Uterus (tissue), 4 donors: ENCODE results near the gene UNKL. TPM values are rescaled to one million over a fixed set of nuclear protein-coding genes. Genes with fewer than 3 reads are reported as not detected.

Experiments
- DNase-seq, 2 donors: peaks; one replicate each; pipeline ENCODE4 v3.0.0-alpha.2; 2019 to 2020
- H3K27ac ChIP-seq, 2 donors: fragments of 200-600 bp; sonication (generic); 1 replicate in 1 of 2; 2 replicates in 1 of 2; pipeline ENCODE4 v1.5.1; 2016 to 2018
- H3K27me3 ChIP-seq, 2 donors: fragments of 200-600 bp; sonication (generic); one replicate each; pipeline ENCODE4 v1.5.1; 2018 to 2019; ENCODE audit warnings: control low read depth in 1 of 2
- H3K36me3 ChIP-seq, 2 donors: fragments of 200-600 bp; sonication (generic); one replicate each; pipeline ENCODE4 v1.5.1; 2019; ENCODE audit warnings: control low read depth in 1 of 2
- H3K4me1 ChIP-seq, 2 donors: fragments of 200-600 bp; sonication (generic); one replicate each; pipeline ENCODE4 v1.5.1; 2018 to 2019; ENCODE audit warnings: control low read depth in 1 of 2
- H3K4me3 ChIP-seq, 2 donors: fragments of 200-600 bp; sonication (generic); 1 replicate in 1 of 2; 2 replicates in 1 of 2; pipeline ENCODE4 v1.5.1; 2018 to 2019; ENCODE audit warnings: mild to moderate bottlenecking in 1 of 2
- H3K9me3 ChIP-seq, 2 donors: fragments of 200-600 bp; sonication (generic); one replicate each; pipeline ENCODE4 v1.5.1; 2019; ENCODE audit warnings: control low read depth in 1 of 2
- CTCF ChIP-seq, 4 experiments: fragments of 200-600 bp in 2 of 4; fragments of 450-650 bp in 2 of 4; sonication (generic) in 2 of 4; IDR thresholded peaks; one replicate each; pipeline ENCODE4 v1.5.1; 2016 to 2019; ENCODE audit warnings: antibody characterized with exemption in 4 of 4, mild to moderate bottlenecking in 2 of 4, moderate library complexity in 1 of 4
- POLR2A ChIP-seq, 2 donors: fragments of 450-650 bp; IDR thresholded peaks; one replicate each; pipeline ENCODE4 v1.6.1; 2016; ENCODE audit warnings: antibody characterized with exemption in 2 of 2, mild to moderate bottlenecking in 1 of 2, moderate library complexity in 1 of 2
- intact Hi-C: fragments of 100-400 bp; cut with DNase I; formaldehyde crosslinking; loops from one replicate; pipeline ENCODE4 v1.15.1; 2023; ENCODE audit warnings: low total_unique reads
- total RNA-seq, 4 donors: library from RNA; depleted of rRNA in 3 of 4; stranded (reverse); fragments of >200 nt in 3 of 4; gene quantifications; one replicate each; pipeline versions ENCODE4 v1.1.0 to v1.2.4, GENCODE V29; 2014 to 2023
- donor health status: DM: yes; HTN: yes; CAD: no.

Gene UNKL
- total RNA-seq, 4 donors from 2014 or later = 13.5 to 63.3 (median 27.6) TPM

- intact Hi-C loops = no loop called here
- Histone ChIP-seq H3K27me3 (no peaks in the 10 kb centered on the region), H3K4me3 (no peak overlapping the region), H3K36me3 (no peaks in the 10 kb centered on the region), H3K4me1 (peaks cover 0 to 3% of the 10 kb centered on the region in 2 donors), H3K9me3 (no peaks in the 10 kb centered on the region), H3K27ac (no peak overlapping the region)
- DNase-seq = no peak
- TF ChIP-seq POLR2A (IDR thresholded peaks at IDR 0.05) = no peak
- TF ChIP-seq CTCF (IDR thresholded peaks at IDR 0.05) = no peak
These were observed 12.7 kb downstream of the UNKL start for GRCh38 chr16:1401758-1402154.

DNA sequence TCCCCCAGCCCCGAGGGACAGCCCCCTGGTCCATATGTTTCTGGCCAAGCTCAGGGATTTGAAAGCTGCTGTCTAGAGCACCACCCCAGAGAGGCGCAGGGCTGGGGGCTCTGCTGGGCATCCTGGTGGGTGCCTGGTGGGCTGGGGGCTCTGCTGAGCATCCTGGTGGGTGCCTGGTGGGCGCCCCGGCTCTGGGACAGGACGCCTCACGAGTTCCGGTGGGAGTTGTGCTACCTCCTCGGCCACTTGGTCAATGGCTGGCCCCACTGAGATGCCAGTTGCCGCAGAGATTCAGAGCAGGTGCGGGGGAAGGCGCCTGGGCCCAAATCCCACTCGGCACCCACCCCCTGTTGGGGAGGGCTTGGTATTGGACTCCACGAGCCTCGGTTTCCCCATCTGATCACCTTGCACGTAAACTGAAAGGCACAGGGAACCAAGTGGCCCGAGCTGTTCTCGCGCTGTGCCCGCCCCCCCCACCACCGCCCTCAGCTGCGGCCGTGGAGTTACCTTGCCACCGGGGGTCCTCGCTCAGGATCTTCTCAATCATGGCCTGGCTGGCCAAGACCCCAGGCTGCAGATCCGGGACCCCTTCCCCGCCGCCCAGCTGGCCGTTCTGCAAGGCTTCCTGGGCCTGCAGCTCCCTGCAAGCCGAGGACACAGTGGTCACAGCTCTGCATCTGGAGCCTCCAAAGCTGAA is 13.3 kb downstream of the UNKL start:
- Histone ChIP-seq H3K27ac (no peak overlapping the region), H3K4me1 (peaks cover 0 to 3% of the 10 kb centered on the region in 2 donors), H3K36me3 (no peaks in the 10 kb centered on the region), H3K9me3 (no peaks in the 10 kb centered on the region), H3K27me3 (no peaks in the 10 kb centered on the region), H3K4me3 (no peak overlapping the region)
- TF ChIP-seq POLR2A (IDR thresholded peaks at IDR 0.05) (no peak), CTCF (IDR thresholded peaks at IDR 0.05) (no peak)
- DNase-seq = no peak
- intact Hi-C loops = no loop called here

- H3K36me3 ChIP-seq = no peaks in the 10 kb centered on the region
- no peak overlapping the region for H3K4me3 ChIP-seq
- no peak overlapping the region for H3K27ac ChIP-seq
- H3K9me3 ChIP-seq = no peaks in the 10 kb centered on the region
- DNase-seq = no peak
- no peak for TF ChIP-seq POLR2A (IDR thresholded peaks at IDR 0.05)
- TF ChIP-seq CTCF (IDR thresholded peaks at IDR 0.05) = no peak
- intact Hi-C loops = no loop called here
- no peaks in the 10 kb centered on the region for H3K27me3 ChIP-seq
- peaks cover 0 to 3% of the 10 kb centered on the region in 2 donors for H3K4me1 ChIP-seq
These were observed 15.5 kb downstream of the UNKL start for GRCh38 chr16:1398826-1399581.

DNA sequence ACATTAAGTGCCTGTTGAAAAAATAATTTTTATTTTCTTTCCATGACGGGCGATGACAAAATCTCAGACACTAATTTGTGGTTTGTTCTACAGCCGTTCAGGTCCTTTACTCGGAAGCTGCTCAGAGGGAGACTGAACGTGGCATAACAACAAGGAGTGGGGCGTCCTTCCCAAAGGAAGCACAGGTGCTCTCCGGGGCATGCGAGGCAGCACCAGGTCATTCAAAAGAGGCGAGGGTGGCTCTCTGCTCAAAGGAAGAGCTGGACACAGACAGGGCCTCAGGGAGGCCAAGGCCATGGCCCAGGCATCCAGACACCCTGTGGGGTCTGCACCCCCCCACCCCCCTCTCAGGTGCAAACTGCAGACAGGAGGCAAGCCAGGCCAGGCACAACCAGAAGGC is 16.2 kb downstream of the UNKL start:
- H3K4me3 ChIP-seq = no peak overlapping the region
- no peak overlapping the region for H3K27ac ChIP-seq
- H3K36me3 ChIP-seq = no peaks in the 10 kb centered on the region
- H3K9me3 ChIP-seq = no peaks in the 10 kb centered on the region
- H3K27me3 ChIP-seq = no peaks in the 10 kb centered on the region
- no peak for TF ChIP-seq CTCF (IDR thresholded peaks at IDR 0.05)
- TF ChIP-seq POLR2A (IDR thresholded peaks at IDR 0.05) = no peak
- peaks cover 0 to 3% of the 10 kb centered on the region in 2 donors for H3K4me1 ChIP-seq
- intact Hi-C loops = no loop called here
- DNase-seq = no peak

DNA sequence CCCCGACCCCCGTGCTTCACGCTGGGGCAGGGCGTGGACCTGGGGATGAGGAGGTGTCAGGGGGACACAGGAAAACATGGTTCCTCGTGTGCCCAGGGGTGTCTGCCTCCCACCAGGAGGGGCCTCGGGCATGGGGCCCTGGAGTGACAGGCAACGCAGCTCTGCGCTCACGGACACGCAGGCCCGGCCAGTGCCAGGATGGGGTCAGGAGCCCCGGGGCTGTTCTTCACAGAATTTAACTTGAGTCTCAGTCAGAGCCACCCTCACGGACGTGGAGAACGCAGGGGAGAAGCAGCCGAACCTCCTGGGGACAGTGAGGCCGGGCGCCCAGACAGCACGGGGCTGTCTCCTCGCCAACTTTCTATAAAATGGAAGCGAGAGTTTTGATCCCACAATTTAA is 16.7 kb downstream of the UNKL start:
- DNase-seq = no peak
- Histone ChIP-seq H3K27me3 (no peaks in the 10 kb centered on the region), H3K27ac (no peak overlapping the region), H3K4me3 (no peak overlapping the region), H3K9me3 (no peaks in the 10 kb centered on the region), H3K36me3 (no peaks in the 10 kb centered on the region), H3K4me1 (no peaks in the 10 kb centered on the region)
- TF ChIP-seq POLR2A (IDR thresholded peaks at IDR 0.05) (no peak), CTCF (IDR thresholded peaks at IDR 0.05) (no peak)
- intact Hi-C loops = no loop called here
